Fibroblast of pulmonary artery (primary cell): ENCODE measurements around the gene PIGN.
A peak's percentile ranks its signal among the peaks of the same experiment; 100 is the strongest.

Source experiments
- DNase-seq: peaks from one replicate; pipeline ENCODE4 v3.0.0-alpha.2; 2010; ENCODE audit warnings: low read depth
- H3K4me3 ChIP-seq: replicated peaks from 2 replicates; pipeline ENCODE4 v1.5.1; 2011; ENCODE audit warnings: low read depth, mild to moderate bottlenecking, control low read depth, low read length, moderate library complexity
- TF ChIP-seq, protein P1 (sequence below): IDR thresholded peaks from 2 replicates; pipeline ENCODE4 v1.5.1; 2011; ENCODE audit warnings: mild to moderate bottlenecking, control low read depth, low read length, inconsistent platforms; ENCODE audit errors: missing control alignments

PIGN gene

DNA sequence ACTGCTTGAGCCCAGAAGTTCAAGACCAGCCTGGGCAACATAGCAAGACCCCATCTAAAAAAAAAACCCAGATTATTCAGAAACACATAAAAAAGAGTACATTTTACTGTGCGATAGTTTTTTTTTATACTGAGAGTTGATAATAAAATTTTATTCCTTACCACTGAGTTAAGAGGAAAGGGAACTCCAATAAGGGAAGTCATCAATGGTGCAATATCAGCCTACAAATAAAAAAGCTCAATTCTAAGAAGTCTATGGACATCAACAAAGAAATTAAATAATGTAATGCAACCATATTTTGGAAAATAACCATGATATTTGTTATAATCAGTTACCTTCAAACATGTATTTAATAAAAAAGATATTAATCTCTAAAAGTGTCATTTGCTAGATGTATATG lies 46.6 kb downstream of the PIGN start:
- no peak for DNase-seq
- TF ChIP-seq, protein P1, sequence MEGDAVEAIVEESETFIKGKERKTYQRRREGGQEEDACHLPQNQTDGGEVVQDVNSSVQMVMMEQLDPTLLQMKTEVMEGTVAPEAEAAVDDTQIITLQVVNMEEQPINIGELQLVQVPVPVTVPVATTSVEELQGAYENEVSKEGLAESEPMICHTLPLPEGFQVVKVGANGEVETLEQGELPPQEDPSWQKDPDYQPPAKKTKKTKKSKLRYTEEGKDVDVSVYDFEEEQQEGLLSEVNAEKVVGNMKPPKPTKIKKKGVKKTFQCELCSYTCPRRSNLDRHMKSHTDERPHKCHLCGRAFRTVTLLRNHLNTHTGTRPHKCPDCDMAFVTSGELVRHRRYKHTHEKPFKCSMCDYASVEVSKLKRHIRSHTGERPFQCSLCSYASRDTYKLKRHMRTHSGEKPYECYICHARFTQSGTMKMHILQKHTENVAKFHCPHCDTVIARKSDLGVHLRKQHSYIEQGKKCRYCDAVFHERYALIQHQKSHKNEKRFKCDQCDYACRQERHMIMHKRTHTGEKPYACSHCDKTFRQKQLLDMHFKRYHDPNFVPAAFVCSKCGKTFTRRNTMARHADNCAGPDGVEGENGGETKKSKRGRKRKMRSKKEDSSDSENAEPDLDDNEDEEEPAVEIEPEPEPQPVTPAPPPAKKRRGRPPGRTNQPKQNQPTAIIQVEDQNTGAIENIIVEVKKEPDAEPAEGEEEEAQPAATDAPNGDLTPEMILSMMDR: no peak
- H3K4me3 ChIP-seq: no peak overlapping the region

DNA sequence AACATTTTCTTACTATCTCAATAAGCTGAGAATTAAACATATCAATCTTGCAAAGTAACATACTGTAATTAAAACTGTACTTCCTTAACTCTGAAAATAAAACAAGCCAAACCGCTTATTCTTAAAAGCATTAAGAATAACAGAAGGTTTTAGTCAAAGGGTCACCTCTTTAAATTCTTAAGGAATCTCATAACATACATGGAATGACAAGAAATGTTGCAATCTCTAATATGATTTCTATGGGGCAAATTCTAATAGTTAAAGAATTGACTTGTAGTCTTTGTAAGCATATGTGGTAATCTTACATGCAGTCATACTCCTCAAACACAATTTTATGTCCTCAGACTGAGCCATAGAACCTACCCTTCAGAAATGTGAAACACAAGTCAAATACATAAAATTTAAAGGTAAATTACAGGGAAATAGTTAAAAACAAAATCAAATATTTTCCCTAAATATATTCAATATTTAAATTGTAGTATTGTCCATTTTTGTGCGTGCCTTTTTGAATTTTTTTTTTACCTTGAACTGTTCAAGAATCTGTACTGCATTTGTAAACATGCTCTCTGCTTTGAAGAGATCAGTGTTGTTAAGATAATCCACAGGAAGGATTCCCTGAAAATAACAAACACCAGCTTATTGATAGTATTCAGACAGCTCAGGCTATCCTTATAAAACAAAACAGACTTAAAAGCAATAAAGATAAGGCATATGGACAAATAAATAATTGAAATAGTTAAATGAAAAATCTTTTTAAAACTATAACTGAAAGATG lies 48.2 kb downstream of the PIGN start:
- DNase-seq: peak; percentile 9
- H3K4me3 ChIP-seq: no peak overlapping the region
- TF ChIP-seq, protein P1: no peak

DNA sequence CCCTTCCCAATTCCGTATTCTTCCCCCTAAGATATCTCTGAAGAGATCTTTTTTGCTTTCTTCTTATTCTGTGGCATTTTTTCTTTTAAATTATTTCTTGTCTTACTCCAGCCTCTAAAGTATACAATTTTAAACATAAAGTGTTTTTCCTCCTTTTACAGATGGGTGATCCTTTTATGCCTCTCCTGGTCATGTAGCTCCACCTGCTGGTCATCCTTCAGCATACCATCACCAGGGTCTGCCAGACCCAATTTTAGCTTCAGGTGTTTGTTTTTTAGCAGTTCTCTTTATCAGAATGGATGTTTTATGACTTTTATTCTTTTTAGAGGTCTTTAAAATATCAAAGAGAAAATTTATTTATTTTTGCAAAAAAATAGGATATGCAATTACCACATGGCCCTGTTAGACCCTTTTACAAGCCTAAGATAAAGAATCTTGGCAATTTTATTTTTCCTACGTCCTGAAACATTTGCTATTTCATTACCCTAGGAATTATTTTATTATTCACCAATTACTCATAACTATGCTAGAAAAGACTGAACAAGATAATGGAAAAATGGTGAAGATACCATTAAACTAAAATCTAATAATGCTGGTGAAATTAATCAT lies 55.5 kb downstream of the PIGN start:
- TF ChIP-seq, protein P1: peak; percentile 92
- no peak overlapping the region for H3K4me3 ChIP-seq
- DNase-seq: peak; percentile 84

DNA sequence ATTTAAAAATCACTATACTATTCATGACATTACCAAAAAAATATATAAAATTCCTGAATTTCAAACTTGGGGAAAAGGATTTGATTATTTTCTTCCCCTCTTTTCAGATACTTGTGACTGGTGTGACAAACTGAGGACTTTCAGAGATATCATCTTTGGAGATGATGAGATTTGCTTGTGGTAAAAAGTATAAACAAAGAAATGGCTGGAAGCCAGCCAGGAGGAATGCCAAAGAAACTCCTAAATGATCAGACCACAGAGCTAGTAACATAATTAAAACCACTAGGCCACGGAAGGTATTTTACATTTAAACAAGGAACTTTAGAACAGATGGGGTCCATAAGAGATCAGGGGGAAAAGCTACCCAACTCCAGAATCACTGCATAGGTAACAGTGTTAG lies 58.7 kb downstream of the PIGN start:
- TF ChIP-seq, protein P1: no peak
- DNase-seq: peak; percentile 28
- H3K4me3 ChIP-seq: no peak overlapping the region

DNA sequence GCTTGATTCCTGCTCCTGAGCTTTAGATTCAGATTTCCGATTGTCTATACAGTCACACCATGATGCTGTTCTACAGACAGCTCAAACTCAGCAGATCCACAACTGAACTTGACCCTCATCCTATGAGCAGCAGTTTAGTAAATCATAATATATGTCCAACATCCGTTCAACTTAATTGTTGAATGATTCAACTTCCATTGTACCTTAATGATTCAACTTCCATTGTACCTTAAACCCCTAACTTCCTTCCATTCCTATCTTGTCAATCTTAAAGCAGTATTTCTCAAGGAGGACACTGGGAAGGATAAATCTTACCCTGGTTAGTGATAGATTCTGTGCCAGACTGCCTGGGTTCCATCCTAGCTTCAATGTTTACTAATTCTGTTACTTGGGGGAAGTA lies 60.1 kb downstream of the PIGN start:
- TF ChIP-seq, protein P1: no peak
- H3K4me3 ChIP-seq: no peak overlapping the region
- no peak for DNase-seq

DNA sequence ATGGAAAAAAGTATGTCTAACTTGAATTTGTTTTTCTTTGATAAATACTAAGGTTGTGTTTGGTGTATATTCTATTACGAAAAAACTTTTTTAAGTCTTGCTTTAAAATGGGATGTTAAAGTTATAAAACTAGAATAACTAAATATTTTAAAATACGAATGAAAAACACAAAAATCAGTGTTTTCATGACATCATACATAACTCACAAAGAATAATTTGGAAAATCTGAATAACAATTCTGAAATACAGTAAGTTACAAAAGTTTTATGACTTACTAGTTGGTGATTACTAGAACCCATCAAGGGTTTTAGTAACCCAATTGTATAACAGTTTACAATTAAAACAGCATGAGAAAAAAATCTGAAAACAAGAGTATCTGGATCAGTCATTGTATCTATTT lies 61.2 kb downstream of the PIGN start:
- no peak overlapping the region for H3K4me3 ChIP-seq
- TF ChIP-seq, protein P1: no peak
- no peak for DNase-seq
